Measurements from ENCODE around the gene MLPH. TPM values are rescaled to one million over a fixed set of nuclear protein-coding genes. Genes with fewer than 3 reads are reported as not detected.

MLPH gene
- total and polyA plus RNA-seq, 2 of the 13 experiments (the other 11 are each of a cell fraction or from before 2014, with no cell fraction given): 0.12 TPM; not detected in 1

DNA sequence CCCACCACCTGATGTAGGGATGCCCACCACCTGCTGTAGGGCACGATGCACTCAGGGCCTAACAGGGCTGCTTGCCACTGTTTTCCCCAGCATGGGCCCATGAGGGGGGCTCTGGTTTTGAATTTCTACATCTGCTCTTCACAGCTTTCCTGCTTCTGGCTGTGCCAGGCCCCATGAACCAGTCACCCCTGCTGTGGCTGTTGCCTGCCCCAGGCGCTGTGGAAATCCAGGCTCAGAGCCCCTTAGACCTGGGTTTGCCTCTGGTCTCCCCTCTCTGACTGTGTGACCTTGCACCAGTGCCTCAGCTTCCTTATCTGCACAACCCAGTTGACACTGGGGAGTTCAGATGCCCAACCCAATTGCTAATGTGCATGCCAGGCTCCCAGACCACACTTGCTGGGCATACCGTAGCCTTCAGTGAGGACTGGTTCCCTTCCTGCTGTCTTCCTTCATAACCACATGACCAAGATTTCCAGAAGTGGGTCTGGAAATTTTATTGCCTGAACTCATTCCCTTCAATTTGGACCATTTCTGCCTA, 6.0 kb upstream of the MLPH start:
- FAIRE-seq (no peak), ATAC-seq (no peak), DNase-seq (ENCODE audit: low spot score) (no peak)
- intact Hi-C loops (cut with micrococcal nuclease; ENCODE audit: unreplicated experiment): no loop called here
- no TSS peak for BruUV-seq (replicated peaks)
- Histone ChIP-seq H3K36me3 (replicated peaks in 1 of 2; ENCODE audit: control insufficient read depth in 1 of 2, insufficient read depth in 2 of 2, low read length in 2 of 2) (no peaks in the 10 kb centered on the region), H3K4me3 (replicated peaks in 1 of 3; ENCODE audit: insufficient read depth in 1 of 3, low read depth in 2 of 3, low read length in 3 of 3) (no peak overlapping the region), H3K9ac (ENCODE audit: insufficient read depth, low read depth, low read length) (no peak overlapping the region), H3K4me1 (ENCODE audit: insufficient read depth, low read length) (peaks cover 11% of the 10 kb centered on the region; the same call in 1 of the 2 replicates), H3K4me2 (ENCODE audit: low read depth, low read length) (no peak overlapping the region), H3K27ac (ENCODE audit: extremely low read length, insufficient read depth, low read length) (no peak overlapping the region), H3K9me3 (ENCODE audit: low read length) (no peaks in the 10 kb centered on the region), H4K20me1 (ENCODE audit: insufficient read depth, low read length) (no peaks in the 10 kb centered on the region), H3K27me3 (ENCODE audit: control insufficient read depth in 1 of 2, insufficient read depth in 2 of 2, low read length in 2 of 2) (peaks cover 0 to 62% of the 10 kb centered on the region in 2 experiments; a peak in 4 of 5 replicates), H3K79me2 (ENCODE audit: insufficient read depth, low read length) (no peaks in the 10 kb centered on the region), H2AFZ (ENCODE audit: low read length) (no peak overlapping the region)
- ChIA-PET CTCF (ENCODE audit: low intra/inter-chr PET ratio, low total read pairs) (no interaction called here), POLR2A (no interaction called here)
- in situ Hi-C loops (cut with HindIII; ENCODE audit: extremely low pct_ligation_motif_present, low pct_unique_long_range_greater_than_20kb): no loop called here
- TF ChIP-seq JUNB (CRISPR knock-in tag; IDR thresholded peaks at IDR 0.05; ENCODE audit: borderline replicate concordance) (no peak), ASH2L (IDR thresholded peaks at IDR 0.05; ENCODE audit: insufficient read length, low read depth, low read length) (no peak), REL (CRISPR knock-in tag; conservative IDR thresholded peaks at IDR 0.05) (no peak), ZNF7 (CRISPR knock-in tag; IDR thresholded peaks at IDR 0.05) (no peak), ZNF24 (IDR thresholded peaks at IDR 0.05) (no peak), JUN (CRISPR knock-in tag; IDR thresholded peaks at IDR 0.05) (no peak), ZNF724P (CRISPR knock-in tag; IDR thresholded peaks at IDR 0.05; ENCODE audit: borderline replicate concordance) (no peak), ZNF256 (CRISPR knock-in tag; conservative IDR thresholded peaks at IDR 0.05) (no peak)
- TF ChIP-seq, protein P1, sequence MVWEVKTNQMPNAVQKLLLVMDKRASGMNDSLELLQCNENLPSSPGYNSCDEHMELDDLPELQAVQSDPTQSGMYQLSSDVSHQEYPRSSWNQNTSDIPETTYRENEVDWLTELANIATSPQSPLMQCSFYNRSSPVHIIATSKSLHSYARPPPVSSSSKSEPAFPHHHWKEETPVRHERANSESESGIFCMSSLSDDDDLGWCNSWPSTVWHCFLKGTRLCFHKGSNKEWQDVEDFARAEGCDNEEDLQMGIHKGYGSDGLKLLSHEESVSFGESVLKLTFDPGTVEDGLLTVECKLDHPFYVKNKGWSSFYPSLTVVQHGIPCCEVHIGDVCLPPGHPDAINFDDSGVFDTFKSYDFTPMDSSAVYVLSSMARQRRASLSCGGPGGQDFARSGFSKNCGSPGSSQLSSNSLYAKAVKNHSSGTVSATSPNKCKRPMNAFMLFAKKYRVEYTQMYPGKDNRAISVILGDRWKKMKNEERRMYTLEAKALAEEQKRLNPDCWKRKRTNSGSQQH (CRISPR knock-in tag; IDR thresholded peaks at IDR 0.05; ENCODE audit: low read depth): no peak
- TF ChIP-seq, protein P2, sequence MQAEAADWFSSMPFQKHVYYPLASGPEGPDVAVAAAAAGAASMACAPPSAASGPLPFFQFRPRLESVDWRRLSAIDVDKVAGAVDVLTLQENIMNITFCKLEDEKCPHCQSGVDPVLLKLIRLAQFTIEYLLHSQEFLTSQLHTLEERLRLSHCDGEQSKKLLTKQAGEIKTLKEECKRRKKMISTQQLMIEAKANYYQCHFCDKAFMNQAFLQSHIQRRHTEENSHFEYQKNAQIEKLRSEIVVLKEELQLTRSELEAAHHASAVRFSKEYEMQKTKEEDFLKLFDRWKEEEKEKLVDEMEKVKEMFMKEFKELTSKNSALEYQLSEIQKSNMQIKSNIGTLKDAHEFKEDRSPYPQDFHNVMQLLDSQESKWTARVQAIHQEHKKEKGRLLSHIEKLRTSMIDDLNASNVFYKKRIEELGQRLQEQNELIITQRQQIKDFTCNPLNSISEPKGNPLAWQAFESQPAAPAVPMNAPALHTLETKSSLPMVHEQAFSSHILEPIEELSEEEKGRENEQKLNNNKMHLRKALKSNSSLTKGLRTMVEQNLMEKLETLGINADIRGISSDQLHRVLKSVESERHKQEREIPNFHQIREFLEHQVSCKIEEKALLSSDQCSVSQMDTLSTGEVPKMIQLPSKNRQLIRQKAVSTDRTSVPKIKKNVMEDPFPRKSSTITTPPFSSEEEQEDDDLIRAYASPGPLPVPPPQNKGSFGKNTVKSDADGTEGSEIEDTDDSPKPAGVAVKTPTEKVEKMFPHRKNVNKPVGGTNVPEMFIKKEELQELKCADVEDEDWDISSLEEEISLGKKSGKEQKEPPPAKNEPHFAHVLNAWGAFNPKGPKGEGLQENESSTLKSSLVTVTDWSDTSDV (CRISPR knock-in tag; IDR thresholded peaks at IDR 0.05): no peak
- 36% methylated on average over 3 of the region's 3 CpGs for WGBS (ENCODE audit: low lambda C conversion rate)
